Activated naive CD4-positive, alpha-beta T cell treated with anti-CD3 and anti-CD28 coated beads, Interleukin-2, amount 10 ng/mL, durations not matched to agents 7 days and 5 days (primary cell): ENCODE measurements around the gene ADGRL3.

ENCODE experiments used
- CTCF ChIA-PET: fragments of 350-600 bp; sonication (Branson Sonifier 250); formaldehyde crosslinking; loops from one replicate; lab custom pipeline; 2021; ENCODE audit warnings: antibody characterized with exemption; lab: Charles Lee
- DNase-seq: peaks from one replicate; pipeline ENCODE4 v3.0.0-alpha.2; 2020
- H3K27ac Mint-ChIP-seq: one replicate; pipeline ENCODE4 v1.8.0; 2021; ENCODE audit warnings: mild to moderate bottlenecking, moderate library complexity, mixed read lengths
- H3K27me3 Mint-ChIP-seq: one replicate; pipeline ENCODE4 v1.8.0; 2021; ENCODE audit warnings: mild to moderate bottlenecking, mixed read lengths
- H3K36me3 Mint-ChIP-seq: one replicate; pipeline ENCODE4 v1.8.0; 2021; ENCODE audit warnings: mixed read lengths
- H3K4me1 Mint-ChIP-seq: one replicate; pipeline ENCODE4 v1.8.0; 2021; ENCODE audit warnings: mixed read lengths
- H3K4me3 Mint-ChIP-seq: one replicate; pipeline ENCODE4 v1.8.0; 2021; ENCODE audit warnings: mild to moderate bottlenecking, moderate library complexity, mixed read lengths
- H3K9me3 Mint-ChIP-seq: one replicate; pipeline ENCODE4 v1.8.0; 2021; ENCODE audit warnings: mixed read lengths

The ADGRL3 gene

GRCh38 chr4:61890321-61890720 is 690.2 kb downstream of the ADGRL3 start:
- H3K36me3 Mint-ChIP-seq = no peaks in the 10 kb centered on the region

GRCh38 chr4:61891953-61892352 is 691.8 kb downstream of the ADGRL3 start:
- Mint-ChIP-seq H3K4me3 (no peak overlapping the region), H3K27ac (no peak overlapping the region), H3K9me3 (peaks cover 5% of the 10 kb centered on the region), H3K36me3 (no peaks in the 10 kb centered on the region), H3K4me1 (no peaks in the 10 kb centered on the region), H3K27me3 (no peaks in the 10 kb centered on the region)
- no peak for DNase-seq
- CTCF ChIA-PET = no interaction called here

More at GRCh38 chr4:61890321-61890720, 690.2 kb downstream of the ADGRL3 start:
- CTCF ChIA-PET = no interaction called here
- H3K4me3 Mint-ChIP-seq = no peak overlapping the region
- H3K27ac Mint-ChIP-seq = no peak overlapping the region
- H3K4me1 Mint-ChIP-seq = no peaks in the 10 kb centered on the region
- no peak for DNase-seq
- no peaks in the 10 kb centered on the region for H3K27me3 Mint-ChIP-seq
- H3K9me3 Mint-ChIP-seq = peaks cover 5% of the 10 kb centered on the region

- no peaks in the 10 kb centered on the region for H3K4me1 Mint-ChIP-seq
- H3K27ac Mint-ChIP-seq = no peak overlapping the region
- H3K36me3 Mint-ChIP-seq = no peaks in the 10 kb centered on the region
- DNase-seq = no peak
- H3K4me3 Mint-ChIP-seq = no peak overlapping the region
- CTCF ChIA-PET = no interaction called here
- no peaks in the 10 kb centered on the region for H3K27me3 Mint-ChIP-seq
- H3K9me3 Mint-ChIP-seq = peaks cover 4% of the 10 kb centered on the region
Measured at GRCh38 chr4:61896634-61897033, 696.5 kb downstream of the ADGRL3 start.

GRCh38 chr4:61909031-61909430 is 708.9 kb downstream of the ADGRL3 start:
- H3K27me3 Mint-ChIP-seq = no peaks in the 10 kb centered on the region

GRCh38 chr4:61911313-61911756 is 711.2 kb downstream of the ADGRL3 start:
- no peak overlapping the region for H3K4me3 Mint-ChIP-seq
- no peak for DNase-seq
- H3K4me1 Mint-ChIP-seq = no peaks in the 10 kb centered on the region
- peaks cover 4% of the 10 kb centered on the region for H3K9me3 Mint-ChIP-seq
- H3K27me3 Mint-ChIP-seq = no peaks in the 10 kb centered on the region
- CTCF ChIA-PET = no interaction called here
- H3K36me3 Mint-ChIP-seq = no peaks in the 10 kb centered on the region
- H3K27ac Mint-ChIP-seq = no peak overlapping the region

More at GRCh38 chr4:61909031-61909430, 708.9 kb downstream of the ADGRL3 start:
- H3K36me3 Mint-ChIP-seq = no peaks in the 10 kb centered on the region
- no peak for DNase-seq
- H3K9me3 Mint-ChIP-seq = peaks cover 3% of the 10 kb centered on the region
- no peaks in the 10 kb centered on the region for H3K4me1 Mint-ChIP-seq
- H3K4me3 Mint-ChIP-seq = no peak overlapping the region
- no peak overlapping the region for H3K27ac Mint-ChIP-seq
- CTCF ChIA-PET = no interaction called here

- no peaks in the 10 kb centered on the region for H3K4me1 Mint-ChIP-seq
- no peak for DNase-seq
- no peaks in the 10 kb centered on the region for H3K36me3 Mint-ChIP-seq
- H3K27me3 Mint-ChIP-seq = no peaks in the 10 kb centered on the region
- CTCF ChIA-PET = no interaction called here
- no peak overlapping the region for H3K27ac Mint-ChIP-seq
- no peak overlapping the region for H3K4me3 Mint-ChIP-seq
- peaks cover 6% of the 10 kb centered on the region for H3K9me3 Mint-ChIP-seq
Measured at GRCh38 chr4:61913619-61914018, 713.5 kb downstream of the ADGRL3 start.

- Mint-ChIP-seq H3K4me3 (no peak overlapping the region), H3K36me3 (no peaks in the 10 kb centered on the region), H3K27ac (no peak overlapping the region), H3K4me1 (no peaks in the 10 kb centered on the region), H3K27me3 (no peaks in the 10 kb centered on the region), H3K9me3 (peaks cover 6% of the 10 kb centered on the region)
- no peak for DNase-seq
- CTCF ChIA-PET = no interaction called here
Measured at GRCh38 chr4:61915501-61915900, 715.4 kb downstream of the ADGRL3 start.

- no peak for DNase-seq
- H3K4me1 Mint-ChIP-seq = no peaks in the 10 kb centered on the region
- H3K9me3 Mint-ChIP-seq = peaks cover 4% of the 10 kb centered on the region
- no peak overlapping the region for H3K4me3 Mint-ChIP-seq
- no peak overlapping the region for H3K27ac Mint-ChIP-seq
- H3K27me3 Mint-ChIP-seq = no peaks in the 10 kb centered on the region
- CTCF ChIA-PET = no interaction called here
- H3K36me3 Mint-ChIP-seq = no peaks in the 10 kb centered on the region
Measured at GRCh38 chr4:61918507-61918906, 718.4 kb downstream of the ADGRL3 start.

- Mint-ChIP-seq H3K36me3 (no peaks in the 10 kb centered on the region), H3K9me3 (peaks cover 4% of the 10 kb centered on the region), H3K27ac (no peak overlapping the region), H3K4me1 (no peaks in the 10 kb centered on the region), H3K4me3 (no peak overlapping the region), H3K27me3 (no peaks in the 10 kb centered on the region)
- CTCF ChIA-PET = no interaction called here
- DNase-seq = no peak
Measured at GRCh38 chr4:61918987-61919386, 718.9 kb downstream of the ADGRL3 start.

- Mint-ChIP-seq H3K9me3 (peaks cover 2% of the 10 kb centered on the region), H3K4me3 (no peak overlapping the region), H3K36me3 (no peaks in the 10 kb centered on the region), H3K27ac (no peak overlapping the region), H3K4me1 (no peaks in the 10 kb centered on the region), H3K27me3 (no peaks in the 10 kb centered on the region)
- DNase-seq = no peak
- CTCF ChIA-PET = no interaction called here
Measured at GRCh38 chr4:61919561-61919960, 719.4 kb downstream of the ADGRL3 start.

GRCh38 chr4:61921920-61922319 is 721.8 kb downstream of the ADGRL3 start:
- H3K9me3 Mint-ChIP-seq = peaks cover 2% of the 10 kb centered on the region
- no peak overlapping the region for H3K4me3 Mint-ChIP-seq
- CTCF ChIA-PET = no interaction called here
- H3K27me3 Mint-ChIP-seq = no peaks in the 10 kb centered on the region
- H3K4me1 Mint-ChIP-seq = no peaks in the 10 kb centered on the region
- no peak for DNase-seq
- H3K27ac Mint-ChIP-seq = no peak overlapping the region
- no peaks in the 10 kb centered on the region for H3K36me3 Mint-ChIP-seq

GRCh38 chr4:61922766-61923165 is 722.6 kb downstream of the ADGRL3 start:
- DNase-seq = no peak
- no peaks in the 10 kb centered on the region for H3K27me3 Mint-ChIP-seq
- H3K36me3 Mint-ChIP-seq = no peaks in the 10 kb centered on the region
- no peak overlapping the region for H3K27ac Mint-ChIP-seq
- no peaks in the 10 kb centered on the region for H3K4me1 Mint-ChIP-seq
- H3K9me3 Mint-ChIP-seq = no peaks in the 10 kb centered on the region
- no peak overlapping the region for H3K4me3 Mint-ChIP-seq
- CTCF ChIA-PET = no interaction called here

GRCh38 chr4:61923179-61923578 is 723.1 kb downstream of the ADGRL3 start:
- no peak overlapping the region for H3K4me3 Mint-ChIP-seq
- H3K27me3 Mint-ChIP-seq = no peaks in the 10 kb centered on the region
- H3K9me3 Mint-ChIP-seq = no peaks in the 10 kb centered on the region
- H3K36me3 Mint-ChIP-seq = no peaks in the 10 kb centered on the region
- no peak overlapping the region for H3K27ac Mint-ChIP-seq
- CTCF ChIA-PET = no interaction called here
- no peaks in the 10 kb centered on the region for H3K4me1 Mint-ChIP-seq
- DNase-seq = no peak

- CTCF ChIA-PET = no interaction called here
- Mint-ChIP-seq H3K27ac (no peak overlapping the region), H3K9me3 (no peaks in the 10 kb centered on the region), H3K36me3 (no peaks in the 10 kb centered on the region), H3K27me3 (no peaks in the 10 kb centered on the region), H3K4me3 (no peak overlapping the region), H3K4me1 (no peaks in the 10 kb centered on the region)
- no peak for DNase-seq
Measured at GRCh38 chr4:61924131-61924530, 724.0 kb downstream of the ADGRL3 start.

GRCh38 chr4:61933527-61933926 is 733.4 kb downstream of the ADGRL3 start:
- peaks cover 5% of the 10 kb centered on the region for H3K9me3 Mint-ChIP-seq
- no peaks in the 10 kb centered on the region for H3K36me3 Mint-ChIP-seq
- no peak for DNase-seq
- CTCF ChIA-PET = no interaction called here
- no peak overlapping the region for H3K4me3 Mint-ChIP-seq
- no peaks in the 10 kb centered on the region for H3K27me3 Mint-ChIP-seq
- H3K4me1 Mint-ChIP-seq = no peaks in the 10 kb centered on the region
- H3K27ac Mint-ChIP-seq = no peak overlapping the region

GRCh38 chr4:61934198-61934597 is 734.1 kb downstream of the ADGRL3 start:
- H3K4me3 Mint-ChIP-seq = no peak overlapping the region
- H3K36me3 Mint-ChIP-seq = no peaks in the 10 kb centered on the region
- H3K27ac Mint-ChIP-seq = no peak overlapping the region
- CTCF ChIA-PET = no interaction called here
- no peaks in the 10 kb centered on the region for H3K27me3 Mint-ChIP-seq
- H3K4me1 Mint-ChIP-seq = no peaks in the 10 kb centered on the region
- no peak for DNase-seq
- H3K9me3 Mint-ChIP-seq = peaks cover 5% of the 10 kb centered on the region
